Activated CD8-positive, alpha-beta memory T cell treated with anti-CD3 and anti-CD28 coated beads, Interleukin-2, amount 50 U/mL, for 1 hour (primary cell): Measurements from ENCODE around the gene OSBPL5.
"Not testable (repeated sequence)": the region's sequence is repeated elsewhere in the genome, so short reads cannot be mapped to it uniquely, and the experiment has no call there.

Experiments used
- DNase-seq: peaks from one replicate; pipeline ENCODE4 v3.0.0-alpha.2; 2020; ENCODE audit errors: extremely low read depth

Gene OSBPL5

GRCh38 chr11:3180869-3181268 lies 15.8 kb upstream of the OSBPL5 start:
- no peak for DNase-seq

GRCh38 chr11:3178349-3178748 lies 13.2 kb upstream of the OSBPL5 start:
- no peak for DNase-seq

GRCh38 chr11:3177931-3178330 lies 12.8 kb upstream of the OSBPL5 start:
- DNase-seq = no peak

GRCh38 chr11:3176487-3176886 lies 11.4 kb upstream of the OSBPL5 start:
- DNase-seq = no peak

- no peak for DNase-seq
These were observed 10.1 kb upstream of the OSBPL5 start for GRCh38 chr11:3175194-3175593.

GRCh38 chr11:3174387-3174786 lies 9.3 kb upstream of the OSBPL5 start:
- no peak for DNase-seq

- DNase-seq = no peak
These were observed 8.7 kb upstream of the OSBPL5 start for GRCh38 chr11:3173795-3174194.

- no peak for DNase-seq
These were observed 6.9 kb upstream of the OSBPL5 start for GRCh38 chr11:3171931-3172560.

GRCh38 chr11:3170756-3171650 lies 5.9 kb upstream of the OSBPL5 start:
- DNase-seq = no peak

- DNase-seq = no peak
These were observed 5.1 kb upstream of the OSBPL5 start for GRCh38 chr11:3170044-3170755.

GRCh38 chr11:3169255-3170043 lies 4.3 kb upstream of the OSBPL5 start:
- DNase-seq = no peak

- not testable (repeated sequence) for DNase-seq
These were observed 3.7 kb upstream of the OSBPL5 start for GRCh38 chr11:3168742-3169254.

- DNase-seq = no peak
These were observed 2.3 kb upstream of the OSBPL5 start for GRCh38 chr11:3167143-3168119.

- no peak for DNase-seq
These were observed 1.4 kb upstream of the OSBPL5 start for GRCh38 chr11:3166268-3167142.

- DNase-seq = no peak
These were observed 782 bp upstream of the OSBPL5 start for GRCh38 chr11:3165916-3166267.

- DNase-seq = no peak
These were observed 458 bp downstream of the OSBPL5 start for GRCh38 chr11:3164552-3165151.

- DNase-seq = no peak
These were observed 965 bp downstream of the OSBPL5 start for GRCh38 chr11:3164138-3164551.

GRCh38 chr11:3163241-3163981 lies 1.7 kb downstream of the OSBPL5 start:
- no peak for DNase-seq
